ENCODE results near the gene EFCAB6.

The EFCAB6 gene

DNA sequence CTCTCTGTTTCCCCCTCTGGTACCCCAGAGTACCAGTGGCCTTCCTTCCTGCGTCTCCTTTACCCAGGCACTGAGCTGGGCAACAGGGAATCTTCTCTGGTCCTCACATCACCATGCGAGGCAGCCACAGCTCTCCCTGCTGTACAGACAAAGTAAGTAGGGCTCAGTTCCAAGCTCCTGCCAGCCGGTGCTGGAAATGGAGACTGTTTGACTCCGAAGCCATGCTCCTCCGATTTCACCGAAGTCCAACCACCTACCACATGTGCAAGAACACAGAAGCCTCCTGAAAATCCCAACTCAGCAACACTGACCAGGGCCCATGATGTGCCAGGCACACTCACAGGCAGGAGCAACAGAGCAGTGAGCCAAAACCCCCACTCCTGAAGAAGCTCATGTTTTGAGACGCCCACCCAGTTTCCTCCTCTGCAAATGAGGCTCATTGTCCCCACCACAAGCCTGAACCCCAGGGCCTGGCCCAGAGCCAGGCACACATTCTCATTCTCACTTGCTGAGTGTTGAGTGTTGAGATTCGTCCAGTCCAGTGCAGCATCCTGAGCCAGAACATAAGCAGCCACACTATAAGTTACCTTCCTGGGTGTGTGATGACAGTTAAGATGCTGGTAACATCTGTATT lies 244.3 kb downstream of the EFCAB6 start:
- intact Hi-C loops (cut with micrococcal nuclease), result no loop called here
- Mint-ChIP-seq H3K4me3 (no peak overlapping the region), H3K27me3 (peaks cover 4% of the 10 kb centered on the region), H3K9me3 (no peaks in the 10 kb centered on the region), H3K36me3 (ENCODE audit: low read depth) (no peaks in the 10 kb centered on the region), H3K27ac (no peak overlapping the region), H3K4me1 (ENCODE audit: low read depth) (no peaks in the 10 kb centered on the region)

DNA sequence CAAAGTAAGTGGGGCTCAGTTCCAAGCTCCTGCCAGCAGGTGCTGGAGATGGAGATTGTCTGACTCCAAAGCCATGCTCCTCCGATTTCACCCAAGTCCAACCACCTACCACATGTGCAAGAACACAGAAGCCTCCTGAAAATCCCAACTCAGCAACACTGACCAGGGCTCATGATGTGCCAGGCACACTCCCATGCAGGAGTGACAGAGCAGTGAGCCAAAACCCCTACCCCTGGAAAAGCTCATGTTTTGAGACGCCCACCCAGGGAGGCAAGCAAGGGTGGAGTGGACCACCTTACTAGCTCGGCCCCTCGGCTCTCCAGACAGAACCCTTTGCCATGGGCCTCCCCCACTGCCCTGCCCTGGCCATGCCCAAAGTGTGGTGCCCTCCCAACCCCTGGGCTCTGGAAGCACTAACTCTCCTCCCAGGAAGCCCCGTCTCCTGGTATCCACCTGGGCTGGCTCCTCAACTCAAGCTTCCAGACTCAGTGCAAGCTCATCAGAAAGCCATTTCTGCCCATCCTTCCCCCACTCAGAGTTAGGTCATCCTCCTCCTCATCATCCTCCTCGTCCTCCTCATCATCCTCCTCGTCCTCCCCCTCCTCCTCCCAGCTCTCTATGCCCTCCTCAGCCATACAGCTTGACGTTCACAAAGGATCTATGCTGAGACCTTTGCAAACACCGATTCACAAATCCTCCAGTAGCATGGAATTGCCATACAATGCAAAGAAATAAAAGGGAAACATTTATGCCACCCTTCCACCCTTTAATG lies 245.4 kb downstream of the EFCAB6 start:
- H3K27ac Mint-ChIP-seq, result no peak overlapping the region
- intact Hi-C loops (cut with micrococcal nuclease), result no loop called here
- H3K27me3 Mint-ChIP-seq, result peaks cover 4% of the 10 kb centered on the region
- no peaks in the 10 kb centered on the region for H3K36me3 Mint-ChIP-seq (ENCODE audit: low read depth)
- H3K4me1 Mint-ChIP-seq (ENCODE audit: low read depth), result no peaks in the 10 kb centered on the region
- H3K4me3 Mint-ChIP-seq, result no peak overlapping the region
- no peaks in the 10 kb centered on the region for H3K9me3 Mint-ChIP-seq

DNA sequence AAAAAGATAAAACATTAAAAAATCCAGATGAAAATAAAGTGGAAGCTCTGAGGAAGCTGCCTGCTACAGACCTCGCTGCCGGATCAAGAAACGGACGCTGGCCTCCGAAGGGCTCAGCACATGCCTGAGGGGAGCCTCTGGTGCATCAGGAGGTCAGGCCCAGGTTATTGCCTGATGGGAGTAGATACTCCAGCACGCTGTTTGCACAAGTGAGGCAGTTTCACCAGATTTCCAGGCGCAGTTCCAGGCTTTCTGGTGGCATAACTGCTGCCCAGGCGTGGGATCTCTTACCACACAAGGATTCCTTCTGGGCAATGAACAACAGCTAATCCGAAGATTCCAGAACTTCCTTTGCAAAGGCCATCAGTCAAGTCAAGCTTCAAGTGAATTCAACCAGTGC lies 246.1 kb downstream of the EFCAB6 start:
- Mint-ChIP-seq H3K4me1 (ENCODE audit: low read depth) (no peaks in the 10 kb centered on the region), H3K9me3 (no peaks in the 10 kb centered on the region), H3K27ac (no peak overlapping the region), H3K4me3 (no peak overlapping the region), H3K27me3 (peaks cover 4% of the 10 kb centered on the region), H3K36me3 (ENCODE audit: low read depth) (no peaks in the 10 kb centered on the region)
- intact Hi-C loops (cut with micrococcal nuclease), result no loop called here

DNA sequence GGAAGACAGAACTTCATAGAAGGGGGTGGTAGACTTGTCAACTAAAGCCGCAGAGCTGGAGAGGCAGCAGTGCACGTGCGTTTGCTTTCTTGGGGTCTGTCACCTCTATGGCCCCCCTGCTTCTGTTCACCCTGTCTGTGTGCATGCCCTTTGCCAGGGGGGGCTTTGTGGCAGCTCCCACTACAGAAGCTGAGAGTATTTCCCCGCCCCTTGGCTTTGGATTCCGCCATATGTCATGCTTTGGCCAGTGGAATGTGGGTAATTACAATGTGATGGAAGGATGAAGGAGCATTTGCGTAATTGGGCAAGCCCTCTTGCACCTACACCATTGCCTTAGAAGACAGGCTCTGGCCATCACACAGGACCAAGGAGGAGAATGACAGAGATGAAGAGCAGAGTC lies 247.2 kb downstream of the EFCAB6 start:
- Mint-ChIP-seq H3K27me3 (peaks cover 4% of the 10 kb centered on the region), H3K4me1 (ENCODE audit: low read depth) (no peaks in the 10 kb centered on the region), H3K27ac (no peak overlapping the region), H3K36me3 (ENCODE audit: low read depth) (no peaks in the 10 kb centered on the region), H3K9me3 (no peaks in the 10 kb centered on the region), H3K4me3 (no peak overlapping the region)
- intact Hi-C loops (cut with micrococcal nuclease), result no loop called here

DNA sequence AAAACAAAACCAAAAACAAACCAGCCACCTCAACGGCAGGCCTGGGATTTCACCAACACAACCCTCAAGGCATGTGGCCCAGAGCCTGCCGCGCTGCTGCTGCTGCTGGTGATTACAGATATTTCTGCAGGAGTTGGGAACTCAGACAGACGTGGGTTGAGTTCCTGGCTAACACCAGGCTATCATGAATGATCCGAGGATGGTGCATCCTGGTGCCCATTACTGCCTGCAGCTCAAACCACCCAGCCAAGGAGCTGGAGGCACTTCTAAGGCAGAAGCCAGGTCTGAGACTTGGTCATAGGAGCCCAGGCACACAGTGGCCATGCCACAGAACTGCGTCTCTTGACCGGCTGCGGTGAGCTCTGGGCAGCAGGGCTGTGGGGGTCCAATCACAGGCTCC lies 248.5 kb downstream of the EFCAB6 start:
- intact Hi-C loops (cut with micrococcal nuclease), result no loop called here
- Mint-ChIP-seq H3K4me1 (ENCODE audit: low read depth) (no peaks in the 10 kb centered on the region), H3K36me3 (ENCODE audit: low read depth) (no peaks in the 10 kb centered on the region), H3K4me3 (no peak overlapping the region), H3K9me3 (no peaks in the 10 kb centered on the region), H3K27me3 (peaks cover 4% of the 10 kb centered on the region), H3K27ac (no peak overlapping the region)

DNA sequence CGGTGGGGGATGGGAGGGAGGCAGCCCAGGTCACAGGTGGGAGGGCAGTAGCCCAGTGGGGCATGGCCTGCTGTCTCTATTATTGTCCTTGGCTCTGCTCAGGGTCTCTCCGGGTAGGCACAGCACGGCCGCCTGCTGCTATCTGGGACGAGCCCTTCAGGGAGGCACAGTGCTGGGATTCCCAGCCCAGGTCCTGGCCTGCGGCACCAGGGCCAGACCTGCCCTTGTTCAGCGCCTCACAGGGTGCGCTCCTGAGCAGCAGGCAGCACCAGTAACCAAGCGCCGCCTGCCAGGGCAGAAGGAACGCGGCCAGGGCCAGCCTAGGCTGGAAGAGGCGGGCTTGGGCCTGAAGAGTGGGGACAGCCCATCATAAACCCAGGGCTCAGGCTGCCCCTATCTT lies 249.3 kb downstream of the EFCAB6 start:
- intact Hi-C loops (cut with micrococcal nuclease), result no loop called here
- no peak overlapping the region for H3K27ac Mint-ChIP-seq
- no peaks in the 10 kb centered on the region for H3K4me1 Mint-ChIP-seq (ENCODE audit: low read depth)
- peaks cover 4% of the 10 kb centered on the region for H3K27me3 Mint-ChIP-seq
- H3K9me3 Mint-ChIP-seq, result no peaks in the 10 kb centered on the region
- H3K4me3 Mint-ChIP-seq, result no peak overlapping the region
- H3K36me3 Mint-ChIP-seq (ENCODE audit: low read depth), result no peaks in the 10 kb centered on the region

DNA sequence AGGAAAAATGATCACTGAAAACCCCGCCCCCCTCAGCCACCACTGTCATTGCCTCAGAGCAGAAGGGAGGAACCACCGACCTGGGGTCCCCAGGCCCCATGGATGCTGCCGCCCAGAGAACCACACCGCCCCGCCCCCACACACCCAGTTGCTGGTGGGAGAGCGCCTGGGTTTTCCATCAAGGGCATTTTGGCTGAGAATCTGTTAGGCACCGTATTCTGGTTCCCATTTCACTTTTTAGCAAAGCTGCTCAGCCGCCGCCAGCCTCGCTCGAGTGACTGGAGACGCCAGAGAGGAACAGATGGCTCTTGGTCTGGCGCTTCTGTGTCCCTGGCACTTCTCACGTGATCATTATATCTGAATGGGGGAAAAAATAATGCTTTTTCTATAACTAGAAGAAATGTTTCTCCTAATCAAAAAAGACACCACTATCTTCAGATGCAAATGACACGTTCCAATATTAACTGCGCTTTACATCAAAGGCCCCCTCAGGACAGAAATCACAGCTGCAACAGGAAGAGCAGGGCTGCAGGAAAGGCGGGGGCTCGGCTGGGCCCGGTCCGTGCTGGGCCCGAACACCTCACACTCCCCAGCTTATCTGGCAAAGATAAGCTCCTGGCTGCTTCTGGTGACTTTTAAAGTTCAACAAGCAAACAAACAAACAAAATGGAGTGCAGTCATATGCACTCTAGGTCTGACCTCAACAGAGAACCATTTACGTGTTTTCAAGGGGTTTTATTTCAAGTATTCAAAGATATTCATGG lies 250.5 kb downstream of the EFCAB6 start:
- no peaks in the 10 kb centered on the region for H3K27me3 Mint-ChIP-seq
- intact Hi-C loops (cut with micrococcal nuclease), result no loop called here
- H3K4me1 Mint-ChIP-seq (ENCODE audit: low read depth), result no peaks in the 10 kb centered on the region
- H3K36me3 Mint-ChIP-seq (ENCODE audit: low read depth), result no peaks in the 10 kb centered on the region
- H3K27ac Mint-ChIP-seq, result no peak overlapping the region
- H3K4me3 Mint-ChIP-seq, result no peak overlapping the region
- H3K9me3 Mint-ChIP-seq, result no peaks in the 10 kb centered on the region

DNA sequence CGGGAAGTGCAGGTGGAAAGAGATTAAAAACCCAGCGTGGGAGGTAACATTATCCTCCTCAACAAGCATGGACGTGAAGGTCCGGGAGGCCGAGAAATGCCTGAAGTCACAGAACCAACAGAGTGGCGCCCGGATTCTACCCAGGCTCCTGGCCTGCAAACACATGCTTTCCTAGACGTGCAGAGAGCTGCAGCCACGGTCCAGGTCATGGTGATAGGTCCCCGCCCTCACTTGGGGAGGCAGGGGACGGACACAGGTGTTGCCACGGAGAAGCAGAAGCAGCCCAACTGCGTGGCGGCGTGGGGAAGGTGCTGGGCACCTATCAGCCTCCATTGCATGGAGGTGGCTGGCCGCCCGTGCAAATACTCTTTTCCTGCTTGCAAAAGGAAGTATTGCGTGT lies 251.5 kb downstream of the EFCAB6 start:
- no peak overlapping the region for H3K27ac Mint-ChIP-seq
- no peaks in the 10 kb centered on the region for H3K27me3 Mint-ChIP-seq
- no peaks in the 10 kb centered on the region for H3K4me1 Mint-ChIP-seq (ENCODE audit: low read depth)
- no peaks in the 10 kb centered on the region for H3K9me3 Mint-ChIP-seq
- H3K4me3 Mint-ChIP-seq, result no peak overlapping the region
- H3K36me3 Mint-ChIP-seq (ENCODE audit: low read depth), result no peaks in the 10 kb centered on the region
- intact Hi-C loops (cut with micrococcal nuclease), result no loop called here

DNA sequence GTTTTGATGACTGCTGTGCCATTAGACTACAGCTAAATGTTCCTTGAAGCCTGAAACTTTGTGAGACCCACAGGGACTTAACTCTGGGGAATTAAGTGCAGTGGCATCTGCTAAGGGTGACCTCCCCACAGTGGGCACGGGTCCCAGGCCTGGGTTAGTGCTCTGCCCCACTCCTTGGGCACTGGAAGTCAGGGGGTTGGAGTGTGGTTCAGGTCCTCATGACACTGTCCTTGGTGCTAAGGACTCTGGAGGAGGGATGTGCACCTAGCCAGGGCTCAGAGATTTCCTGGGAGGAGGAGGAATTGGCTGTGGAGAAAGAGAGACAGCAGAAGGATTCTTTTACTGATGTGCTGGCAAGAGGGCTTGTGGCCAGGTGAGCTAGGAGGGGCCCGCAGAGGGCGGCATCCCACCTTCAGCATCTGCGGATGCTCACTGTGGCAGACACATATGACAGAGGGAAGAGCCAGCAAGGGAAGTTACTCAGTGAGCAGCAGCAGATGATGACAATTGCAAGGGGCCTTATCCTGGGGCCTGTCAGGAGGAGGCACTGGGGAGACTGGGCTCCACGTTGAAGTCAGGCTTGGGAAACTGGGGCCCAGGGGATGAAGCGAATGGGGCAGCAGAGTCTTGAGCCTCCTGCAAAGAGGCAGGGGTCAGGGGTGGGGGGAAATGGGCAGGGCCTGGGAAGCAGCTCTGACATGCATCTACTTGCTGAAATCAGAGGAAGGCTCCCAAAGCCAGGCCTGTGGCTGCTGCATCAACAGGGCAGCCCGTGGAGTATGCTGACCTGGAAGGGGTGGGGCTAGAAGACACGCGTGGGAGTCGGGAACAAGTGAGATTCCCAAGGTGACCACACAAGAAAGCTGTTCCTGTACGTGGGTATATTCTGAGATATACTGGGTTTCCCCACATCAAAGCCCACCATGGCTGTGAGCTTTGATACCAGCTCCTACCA lies 256.3 kb downstream of the EFCAB6 start:
- Mint-ChIP-seq H3K27ac (no peak overlapping the region), H3K4me3 (no peak overlapping the region), H3K9me3 (no peaks in the 10 kb centered on the region), H3K4me1 (ENCODE audit: low read depth) (no peaks in the 10 kb centered on the region), H3K27me3 (no peaks in the 10 kb centered on the region), H3K36me3 (ENCODE audit: low read depth) (no peaks in the 10 kb centered on the region)
- intact Hi-C loops (cut with micrococcal nuclease), result no loop called here

DNA sequence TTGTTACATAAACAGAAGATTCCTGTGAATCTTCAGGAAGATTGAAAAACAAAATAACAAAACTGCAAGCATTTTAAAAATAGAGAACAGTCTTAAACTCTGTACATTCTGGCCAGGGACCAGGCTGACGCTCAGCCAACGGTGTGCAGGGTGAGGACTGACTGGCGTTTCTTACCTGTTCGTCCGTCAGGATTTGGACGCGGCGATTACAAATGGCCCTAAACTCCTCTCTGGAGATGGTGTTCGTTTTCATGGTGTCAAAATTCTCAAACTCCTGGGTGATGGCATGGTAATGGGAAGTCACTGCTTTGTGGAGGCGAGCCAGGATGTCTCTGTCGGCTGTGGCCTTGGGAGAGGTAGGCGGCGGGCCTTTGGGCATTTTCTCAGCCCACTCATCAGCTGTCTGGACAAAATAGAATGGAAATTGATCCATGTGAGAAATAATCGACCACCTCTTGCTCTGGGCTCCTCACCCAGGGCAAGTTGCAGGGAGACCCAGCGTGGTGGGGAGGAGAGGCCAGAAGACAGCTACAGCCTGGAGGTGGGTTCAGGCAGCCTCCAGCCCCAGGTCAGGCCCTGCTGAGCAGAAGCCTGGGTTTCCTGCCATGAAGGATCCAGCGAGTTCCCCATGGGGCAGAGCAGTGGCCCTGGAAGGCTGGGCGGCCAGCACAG lies 257.3 kb downstream of the EFCAB6 start:
- intact Hi-C loops (cut with micrococcal nuclease), result no loop called here
- no peaks in the 10 kb centered on the region for H3K36me3 Mint-ChIP-seq (ENCODE audit: low read depth)
- no peaks in the 10 kb centered on the region for H3K4me1 Mint-ChIP-seq (ENCODE audit: low read depth)
- no peaks in the 10 kb centered on the region for H3K9me3 Mint-ChIP-seq
- no peaks in the 10 kb centered on the region for H3K27me3 Mint-ChIP-seq
- H3K27ac Mint-ChIP-seq, result no peak overlapping the region
- no peak overlapping the region for H3K4me3 Mint-ChIP-seq

DNA sequence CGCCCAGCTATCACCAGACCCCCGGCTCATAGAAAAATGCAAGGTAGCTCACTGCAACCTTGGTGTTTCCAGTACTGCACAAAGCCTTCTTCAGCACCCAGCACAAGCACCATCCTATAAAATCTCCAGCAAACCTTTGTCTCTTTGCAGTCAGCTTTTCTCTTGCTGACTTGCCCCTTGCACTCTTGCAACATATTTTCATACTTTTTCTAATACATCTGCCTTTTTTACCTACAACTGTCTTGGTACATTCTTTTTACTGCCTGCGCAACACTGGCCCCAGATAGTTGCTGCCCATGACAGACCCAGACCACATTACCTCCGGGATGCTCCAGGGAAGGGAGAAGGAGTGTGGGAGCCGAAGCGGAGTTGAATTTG lies 257.9 kb downstream of the EFCAB6 start:
- intact Hi-C loops (cut with micrococcal nuclease), result no loop called here
- no peaks in the 10 kb centered on the region for H3K27me3 Mint-ChIP-seq
- H3K36me3 Mint-ChIP-seq (ENCODE audit: low read depth), result no peaks in the 10 kb centered on the region
- H3K4me1 Mint-ChIP-seq (ENCODE audit: low read depth), result no peaks in the 10 kb centered on the region
- no peak overlapping the region for H3K27ac Mint-ChIP-seq
- no peak overlapping the region for H3K4me3 Mint-ChIP-seq
- H3K9me3 Mint-ChIP-seq, result no peaks in the 10 kb centered on the region

DNA sequence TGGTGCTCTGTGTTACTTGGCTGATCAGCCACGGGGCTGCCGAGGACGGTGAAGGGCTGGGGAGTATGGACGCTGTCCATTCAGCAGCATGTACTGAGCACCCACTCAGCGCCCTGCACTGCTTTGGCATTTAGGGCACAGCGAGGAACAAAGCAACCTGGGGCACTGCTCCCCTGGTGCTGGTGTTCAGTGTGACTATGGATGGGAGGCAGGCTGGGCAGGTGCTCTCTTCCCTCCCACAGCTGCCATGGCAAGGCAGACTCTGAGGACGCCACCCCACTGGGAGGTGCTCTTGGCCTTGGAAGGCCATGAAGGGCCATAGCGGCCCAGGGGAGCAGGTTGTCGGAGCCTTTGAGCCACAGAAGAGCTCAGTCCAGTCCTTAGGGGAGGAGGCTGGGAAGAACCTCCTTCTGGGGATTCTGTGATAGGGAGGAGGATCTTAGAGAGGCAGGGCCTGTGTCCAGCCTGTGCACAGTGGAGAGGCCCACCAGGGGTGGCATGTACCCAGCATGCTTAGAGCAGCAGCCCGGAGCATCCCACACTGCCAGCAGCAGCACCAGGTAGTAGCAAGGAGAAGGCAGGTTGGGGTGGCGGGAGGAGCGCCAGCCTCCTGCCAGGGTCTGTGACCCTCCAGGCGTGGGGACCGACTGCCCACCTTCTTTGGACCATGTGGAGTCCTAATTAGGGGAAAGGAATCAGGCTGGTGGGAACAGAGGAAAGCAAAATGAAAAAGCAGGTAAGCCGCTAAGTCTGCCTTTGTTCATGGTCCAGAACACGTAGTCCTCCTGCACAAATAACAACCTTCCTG lies 258.4 kb downstream of the EFCAB6 start:
- intact Hi-C loops (cut with micrococcal nuclease), result no loop called here
- Mint-ChIP-seq H3K9me3 (no peaks in the 10 kb centered on the region), H3K27ac (no peak overlapping the region), H3K36me3 (ENCODE audit: low read depth) (no peaks in the 10 kb centered on the region), H3K4me1 (ENCODE audit: low read depth) (no peaks in the 10 kb centered on the region), H3K4me3 (no peak overlapping the region), H3K27me3 (no peaks in the 10 kb centered on the region)

DNA sequence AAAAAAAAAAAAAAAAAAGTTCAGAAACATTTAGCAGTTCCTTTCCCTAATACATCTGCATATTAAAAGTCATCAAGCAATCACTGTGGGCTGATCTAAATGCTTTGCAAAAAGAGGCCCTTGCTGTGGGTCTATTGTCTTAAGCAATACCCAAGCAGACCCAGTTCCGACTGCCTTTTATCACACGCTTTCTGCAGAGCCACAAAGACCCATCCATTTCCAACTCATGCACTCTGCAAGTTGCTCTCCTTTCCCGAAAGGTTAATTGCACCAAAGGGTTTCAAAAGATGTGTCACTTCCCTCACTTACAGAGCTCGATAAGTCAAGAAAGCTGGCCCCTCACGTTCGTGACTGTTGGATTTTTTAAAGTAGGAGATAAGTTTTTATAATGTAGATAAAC lies 261.4 kb downstream of the EFCAB6 start:
- intact Hi-C loops (cut with micrococcal nuclease), result no loop called here
- no peaks in the 10 kb centered on the region for H3K9me3 Mint-ChIP-seq
- no peak overlapping the region for H3K4me3 Mint-ChIP-seq
- no peaks in the 10 kb centered on the region for H3K27me3 Mint-ChIP-seq
- no peak overlapping the region for H3K27ac Mint-ChIP-seq
- H3K36me3 Mint-ChIP-seq (ENCODE audit: low read depth), result no peaks in the 10 kb centered on the region
- no peaks in the 10 kb centered on the region for H3K4me1 Mint-ChIP-seq (ENCODE audit: low read depth)
